HCT116 (cell line): ENCODE measurements around the gene PDSS2. TPM values are rescaled to one million over a fixed set of nuclear protein-coding genes. Genes with fewer than 3 reads are reported as not detected.

ENCODE experiments used
- ATAC-seq: fragments of 200-7000 bp; cut with Tn5 transposase; 2 replicates; pipeline ENCODE4 v1.9.1; 2020; ENCODE audit warnings: mild to moderate bottlenecking, moderate library complexity
- BruUV-seq: library from RNA; stranded (reverse); fragments of 400-500 nt; replicated peaks from 2 replicates; lab custom pipeline; 2021; lab: Mats Ljungman, UMichigan
- CTCF ChIA-PET: fragments of 300-600 bp; sonication (Branson Sonifier 250); formaldehyde crosslinking; loops from one replicate; lab custom pipeline; 2021; ENCODE audit warnings: antibody characterized with exemption; lab: Charles Lee
- POLR2A ChIA-PET: fragments of 300-600, 350-600 bp; sonication (Branson Sonifier 250); formaldehyde crosslinking; loops from one replicate; lab custom pipeline; 2021; ENCODE audit warnings: antibody characterized with exemption; lab: Charles Lee
- RAD21 ChIA-PET, 2 experiments: fragments of 300-600 bp; sonication (Branson Sonifier 250); formaldehyde crosslinking; loops; one replicate each; lab custom pipeline; 2023; ENCODE audit warnings: low total read pairs in 2 of 2; ENCODE audit not compliant: uncharacterized antibody in 2 of 2, unreplicated experiment in 2 of 2, low non-redundant PET in 1 of 2; lab: Charles Lee
- DNase-seq: peaks from one replicate; pipeline ENCODE4 v3.0.0-alpha.2; 2010; ENCODE audit warnings: low read depth, low spot score
- H2AFZ ChIP-seq: fragments of 200-600 bp; shearing (Covaris generic), sonication (generic); 2 replicates; pipeline ENCODE4 v1.6.1; 2017; ENCODE audit warnings: low read depth, mixed run types, mixed read lengths, antibody characterized with exemption, low read length; ENCODE audit not compliant: poor library complexity, severe bottlenecking
- H3K27ac ChIP-seq: 2 replicates; pipeline ENCODE4 v1.5.1; 2012; ENCODE audit warnings: low read depth, low read length
- H3K27me3 ChIP-seq: fragments of 200-600 bp; sonication (generic); 2 replicates; pipeline ENCODE4 v1.6.1; 2016; ENCODE audit warnings: mixed run types, low read length, mixed read lengths; ENCODE audit not compliant: insufficient read depth
- H3K36me3 ChIP-seq, 2 experiments: fragments of 200-500 bp in 1 of 2; fragments of 200-600 bp in 1 of 2; sonication (Bioruptor generic) in 1 of 2; sonication (generic) in 1 of 2; 2 replicates each; pipeline versions ENCODE4 v1.5.1 to v1.6.1; 2014 to 2016; ENCODE audit warnings: low read length in 2 of 2, inconsistent platforms in 1 of 2, mixed read lengths in 1 of 2, mixed run types in 1 of 2; ENCODE audit not compliant: insufficient read depth in 2 of 2, control insufficient read depth in 1 of 2
- H3K4me1 ChIP-seq, 2 experiments: fragments of 200-600 bp in 1 of 2; sonication (generic) in 1 of 2; 2 replicates each; pipeline versions ENCODE4 v1.5.1 to v1.6.1; 2012 to 2017; ENCODE audit warnings: low read length in 2 of 2, inconsistent platforms in 1 of 2, mild to moderate bottlenecking in 1 of 2, mixed read lengths in 1 of 2, mixed run types in 1 of 2, moderate library complexity in 1 of 2; ENCODE audit not compliant: insufficient read depth in 2 of 2, control insufficient read depth in 1 of 2
- H3K4me2 ChIP-seq: fragments of 200-600 bp; sonication (generic); 2 replicates; pipeline ENCODE4 v1.6.1; 2017; ENCODE audit warnings: mixed run types, low read length, mixed read lengths
- H3K4me3 ChIP-seq, 2 experiments: fragments of 200-600 bp in 1 of 2; sonication (generic) in 1 of 2; replicated peaks in 1 of 2; 2 replicates each; pipeline ENCODE4 v1.5.1; 2011 to 2016; ENCODE audit warnings: low read length in 2 of 2, control low read depth in 1 of 2, low read depth in 1 of 2, mild to moderate bottlenecking in 1 of 2, mixed read lengths in 1 of 2, mixed run types in 1 of 2
- H3K79me2 ChIP-seq: fragments of 200-600 bp; sonication (generic); 2 replicates; pipeline ENCODE4 v1.6.1; 2017; ENCODE audit warnings: mild to moderate bottlenecking, mixed run types, low read length, moderate library complexity, mixed read lengths; ENCODE audit not compliant: insufficient read depth
- H3K9ac ChIP-seq: fragments of 200-600 bp; sonication (generic); 2 replicates; pipeline ENCODE4 v1.6.1; 2016; ENCODE audit warnings: low read length, mixed read lengths
- H3K9me2 ChIP-seq: fragments of 200-600 bp; sonication (generic), shearing (Covaris generic); 2 replicates; pipeline ENCODE4 v1.6.1; 2017; ENCODE audit warnings: mixed run types, mild to moderate bottlenecking, moderate library complexity; ENCODE audit not compliant: insufficient read depth
- H3K9me3 ChIP-seq, 2 experiments: fragments of 200-500 bp in 1 of 2; fragments of 200-600 bp in 1 of 2; sonication (Bioruptor generic) in 1 of 2; sonication (generic) in 1 of 2; 2 replicates each; pipeline ENCODE4 v1.6.1; 2014 to 2017; ENCODE audit warnings: low read length in 2 of 2, mixed read lengths in 2 of 2, inconsistent platforms in 1 of 2, low read depth in 1 of 2, mild to moderate bottlenecking in 1 of 2, mixed run types in 1 of 2, moderate library complexity in 1 of 2; ENCODE audit not compliant: control insufficient read depth in 1 of 2, insufficient read depth in 1 of 2
- H4K20me1 ChIP-seq: fragments of 200-600 bp; sonication (generic), shearing (Covaris generic); 2 replicates; pipeline ENCODE4 v1.6.1; 2017; ENCODE audit warnings: mixed run types, mild to moderate bottlenecking, moderate library complexity; ENCODE audit not compliant: insufficient read depth
- ATF3 ChIP-seq: IDR thresholded peaks from 2 replicates; pipeline ENCODE4 v1.6.1; 2012
- CBX3 ChIP-seq: IDR thresholded peaks from 2 replicates; pipeline ENCODE4 v1.6.1; 2012; ENCODE audit warnings: low read depth
- CEBPB ChIP-seq: IDR thresholded peaks from 2 replicates; pipeline ENCODE4 v1.6.1; 2012; ENCODE audit warnings: low read depth
- ELF1 ChIP-seq: IDR thresholded peaks from 2 replicates; pipeline ENCODE4 v1.6.1; 2012; ENCODE audit warnings: low read depth, borderline replicate concordance
- EZH2 ChIP-seq: fragments of 200-600 bp; sonication (generic); IDR thresholded peaks from 2 replicates; pipeline ENCODE4 v1.6.1; 2017; ENCODE audit warnings: antibody characterized with exemption, mixed run types
- EZH2phosphoT487 ChIP-seq: fragments of 200-600 bp; IDR thresholded peaks from 2 replicates; pipeline ENCODE4 v1.6.1; 2018; ENCODE audit warnings: antibody characterized with exemption, borderline replicate concordance
- FOSL1 ChIP-seq: IDR thresholded peaks from 2 replicates; pipeline ENCODE4 v1.6.1; 2012; ENCODE audit warnings: low read depth
- JUND ChIP-seq: IDR thresholded peaks from 2 replicates; pipeline ENCODE4 v1.6.1; 2012
- POLR2AphosphoS5 ChIP-seq: IDR thresholded peaks from 2 replicates; pipeline ENCODE4 v1.6.1; 2011; ENCODE audit warnings: mild to moderate bottlenecking, low read depth, low read length, moderate library complexity
- RAD21 ChIP-seq: IDR thresholded peaks from 2 replicates; pipeline ENCODE4 v1.6.1; 2012; ENCODE audit warnings: low read depth, mild to moderate bottlenecking
- SIN3A ChIP-seq: IDR thresholded peaks from 2 replicates; pipeline ENCODE4 v1.6.1; 2012; ENCODE audit warnings: low read depth
- SP1 ChIP-seq: IDR thresholded peaks from 2 replicates; pipeline ENCODE4 v1.6.1; 2012; ENCODE audit warnings: low read depth
- SRF ChIP-seq: IDR thresholded peaks from 2 replicates; pipeline ENCODE4 v1.6.1; 2012; ENCODE audit warnings: low read depth
- TCF7L2 ChIP-seq: IDR thresholded peaks from 2 replicates; pipeline ENCODE4 v1.7.0; 2011; ENCODE audit warnings: borderline replicate concordance, inconsistent platforms; ENCODE audit not compliant: insufficient read depth, insufficient read length; ENCODE audit errors: extremely low read depth
- YY1 ChIP-seq: IDR thresholded peaks from 2 replicates; pipeline ENCODE4 v1.6.1; 2011; ENCODE audit warnings: low read length, low read depth, moderate library complexity, mild to moderate bottlenecking; ENCODE audit not compliant: insufficient replicate concordance; ENCODE audit errors: extremely low read depth
- ZFX ChIP-seq: fragments of 450-650 bp; IDR thresholded peaks from 2 replicates; pipeline ENCODE4 v1.6.1; 2017
- intact Hi-C: fragments of 100-400 bp; cut with micrococcal nuclease; formaldehyde crosslinking; loops from 2 replicates; pipeline ENCODE4 v1.10.0; 2022
- total RNA-seq: library from RNA; stranded (reverse); gene quantifications from one replicate; pipeline ENCODE4 v1.2.1, GENCODE V29; 2021; ENCODE audit not compliant: unreplicated experiment
- TF ChIP-seq, protein P1 (sequence below): IDR thresholded peaks from 2 replicates; pipeline ENCODE4 v1.6.1; 2011; ENCODE audit warnings: mild to moderate bottlenecking, low read length, moderate library complexity; ENCODE audit not compliant: insufficient replicate concordance; ENCODE audit errors: extremely low read depth
- TF ChIP-seq, protein P2 (sequence below): IDR thresholded peaks from 2 replicates; pipeline ENCODE4 v1.6.1; 2012; ENCODE audit warnings: low read depth
- TF ChIP-seq, protein P3 (sequence below), 3 experiments: fragments of 200-600 bp in 1 of 3; sonication (generic) in 1 of 3; IDR thresholded peaks in 2 of 3; conservative IDR thresholded peaks in 1 of 3; 2 replicates each; pipeline ENCODE4 v1.5.1; 2012 to 2017; ENCODE audit warnings: low read depth in 2 of 3, low read length in 2 of 3, antibody characterized with exemption in 1 of 3, borderline replicate concordance in 1 of 3, control low read depth in 1 of 3, mild to moderate bottlenecking in 1 of 3, mixed read lengths in 1 of 3, mixed run types in 1 of 3, moderate library complexity in 1 of 3; ENCODE audit not compliant: insufficient read depth in 1 of 3

PDSS2 gene
- total RNA-seq, 1 experiment from 2014 or later: 12.2 TPM

GRCh38 chr6:107413966-107414645 is 45.3 kb downstream of the PDSS2 start:
- no peak for DNase-seq
- intact Hi-C loops: no loop called here
- no peaks in the 10 kb centered on the region for H3K9me2 ChIP-seq
- no peak for TF ChIP-seq SIN3A
- no peak for TF ChIP-seq JUND
- no peak for TF ChIP-seq ELF1
- TF ChIP-seq SP1: no peak
- no peak for TF ChIP-seq SRF
- TF ChIP-seq EZH2: no peak
- TF ChIP-seq RAD21: no peak
- TF ChIP-seq ATF3: no peak
- TF ChIP-seq, protein P1, sequence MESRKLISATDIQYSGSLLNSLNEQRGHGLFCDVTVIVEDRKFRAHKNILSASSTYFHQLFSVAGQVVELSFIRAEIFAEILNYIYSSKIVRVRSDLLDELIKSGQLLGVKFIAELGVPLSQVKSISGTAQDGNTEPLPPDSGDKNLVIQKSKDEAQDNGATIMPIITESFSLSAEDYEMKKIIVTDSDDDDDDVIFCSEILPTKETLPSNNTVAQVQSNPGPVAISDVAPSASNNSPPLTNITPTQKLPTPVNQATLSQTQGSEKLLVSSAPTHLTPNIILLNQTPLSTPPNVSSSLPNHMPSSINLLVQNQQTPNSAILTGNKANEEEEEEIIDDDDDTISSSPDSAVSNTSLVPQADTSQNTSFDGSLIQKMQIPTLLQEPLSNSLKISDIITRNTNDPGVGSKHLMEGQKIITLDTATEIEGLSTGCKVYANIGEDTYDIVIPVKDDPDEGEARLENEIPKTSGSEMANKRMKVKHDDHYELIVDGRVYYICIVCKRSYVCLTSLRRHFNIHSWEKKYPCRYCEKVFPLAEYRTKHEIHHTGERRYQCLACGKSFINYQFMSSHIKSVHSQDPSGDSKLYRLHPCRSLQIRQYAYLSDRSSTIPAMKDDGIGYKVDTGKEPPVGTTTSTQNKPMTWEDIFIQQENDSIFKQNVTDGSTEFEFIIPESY: no peak
- TF ChIP-seq CEBPB: no peak
- no peak for TF ChIP-seq POLR2AphosphoS5
- TF ChIP-seq FOSL1: no peak
- no peak for TF ChIP-seq YY1
- no peak for TF ChIP-seq TCF7L2
- TF ChIP-seq, protein P2, sequence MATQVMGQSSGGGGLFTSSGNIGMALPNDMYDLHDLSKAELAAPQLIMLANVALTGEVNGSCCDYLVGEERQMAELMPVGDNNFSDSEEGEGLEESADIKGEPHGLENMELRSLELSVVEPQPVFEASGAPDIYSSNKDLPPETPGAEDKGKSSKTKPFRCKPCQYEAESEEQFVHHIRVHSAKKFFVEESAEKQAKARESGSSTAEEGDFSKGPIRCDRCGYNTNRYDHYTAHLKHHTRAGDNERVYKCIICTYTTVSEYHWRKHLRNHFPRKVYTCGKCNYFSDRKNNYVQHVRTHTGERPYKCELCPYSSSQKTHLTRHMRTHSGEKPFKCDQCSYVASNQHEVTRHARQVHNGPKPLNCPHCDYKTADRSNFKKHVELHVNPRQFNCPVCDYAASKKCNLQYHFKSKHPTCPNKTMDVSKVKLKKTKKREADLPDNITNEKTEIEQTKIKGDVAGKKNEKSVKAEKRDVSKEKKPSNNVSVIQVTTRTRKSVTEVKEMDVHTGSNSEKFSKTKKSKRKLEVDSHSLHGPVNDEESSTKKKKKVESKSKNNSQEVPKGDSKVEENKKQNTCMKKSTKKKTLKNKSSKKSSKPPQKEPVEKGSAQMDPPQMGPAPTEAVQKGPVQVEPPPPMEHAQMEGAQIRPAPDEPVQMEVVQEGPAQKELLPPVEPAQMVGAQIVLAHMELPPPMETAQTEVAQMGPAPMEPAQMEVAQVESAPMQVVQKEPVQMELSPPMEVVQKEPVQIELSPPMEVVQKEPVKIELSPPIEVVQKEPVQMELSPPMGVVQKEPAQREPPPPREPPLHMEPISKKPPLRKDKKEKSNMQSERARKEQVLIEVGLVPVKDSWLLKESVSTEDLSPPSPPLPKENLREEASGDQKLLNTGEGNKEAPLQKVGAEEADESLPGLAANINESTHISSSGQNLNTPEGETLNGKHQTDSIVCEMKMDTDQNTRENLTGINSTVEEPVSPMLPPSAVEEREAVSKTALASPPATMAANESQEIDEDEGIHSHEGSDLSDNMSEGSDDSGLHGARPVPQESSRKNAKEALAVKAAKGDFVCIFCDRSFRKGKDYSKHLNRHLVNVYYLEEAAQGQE: no peak
- TF ChIP-seq, protein P3, sequence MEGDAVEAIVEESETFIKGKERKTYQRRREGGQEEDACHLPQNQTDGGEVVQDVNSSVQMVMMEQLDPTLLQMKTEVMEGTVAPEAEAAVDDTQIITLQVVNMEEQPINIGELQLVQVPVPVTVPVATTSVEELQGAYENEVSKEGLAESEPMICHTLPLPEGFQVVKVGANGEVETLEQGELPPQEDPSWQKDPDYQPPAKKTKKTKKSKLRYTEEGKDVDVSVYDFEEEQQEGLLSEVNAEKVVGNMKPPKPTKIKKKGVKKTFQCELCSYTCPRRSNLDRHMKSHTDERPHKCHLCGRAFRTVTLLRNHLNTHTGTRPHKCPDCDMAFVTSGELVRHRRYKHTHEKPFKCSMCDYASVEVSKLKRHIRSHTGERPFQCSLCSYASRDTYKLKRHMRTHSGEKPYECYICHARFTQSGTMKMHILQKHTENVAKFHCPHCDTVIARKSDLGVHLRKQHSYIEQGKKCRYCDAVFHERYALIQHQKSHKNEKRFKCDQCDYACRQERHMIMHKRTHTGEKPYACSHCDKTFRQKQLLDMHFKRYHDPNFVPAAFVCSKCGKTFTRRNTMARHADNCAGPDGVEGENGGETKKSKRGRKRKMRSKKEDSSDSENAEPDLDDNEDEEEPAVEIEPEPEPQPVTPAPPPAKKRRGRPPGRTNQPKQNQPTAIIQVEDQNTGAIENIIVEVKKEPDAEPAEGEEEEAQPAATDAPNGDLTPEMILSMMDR (IDR thresholded peaks at IDR 0.05 in 2 of 3, conservative IDR thresholded peaks at IDR 0.05 in 1 of 3; ENCODE audit: borderline replicate concordance in 1 of 3, insufficient read depth in 1 of 3, low read depth in 2 of 3, low read length in 2 of 3): no peak
- no peak for TF ChIP-seq ZFX
- no peak for TF ChIP-seq CBX3
- TF ChIP-seq EZH2phosphoT487: no peak
- TF ChIP-seq, all 23 proteins: peak for 0
- Histone ChIP-seq H2AFZ (no peak overlapping the region), H3K79me2 (no peaks in the 10 kb centered on the region), H4K20me1 (no peaks in the 10 kb centered on the region), H3K9ac (no peak overlapping the region), H3K4me3 (no peak overlapping the region), H3K9me3 (no peaks in the 10 kb centered on the region), H3K4me2 (no peak overlapping the region), H3K27me3 (no peaks in the 10 kb centered on the region), H3K36me3 (no peaks in the 10 kb centered on the region), H3K4me1 (no peaks in the 10 kb centered on the region), H3K27ac (no peak overlapping the region)
- POLR2A ChIA-PET: no interaction called here
- no TSS peak for BruUV-seq
- no peak for ATAC-seq
- RAD21 ChIA-PET: no interaction called here
- CTCF ChIA-PET: no interaction called here
